Loucy (cell line): Measurements from ENCODE around the gene VAMP4.

ENCODE experiments used
- EZH2phosphoT487 ChIP-seq: fragments of 200-600 bp; IDR thresholded peaks from 2 replicates; pipeline ENCODE4 v1.6.1; 2018; ENCODE audit warnings: antibody characterized with exemption, mild to moderate bottlenecking, moderate library complexity, borderline replicate concordance
- TF ChIP-seq, protein P1 (sequence below): fragments of 200-600 bp; sonication (generic); conservative IDR thresholded peaks from 2 replicates; pipeline ENCODE4 v1.5.1; 2014; ENCODE audit warnings: mild to moderate bottlenecking, antibody characterized with exemption, low read length

GRCh38 chr1:171739656-171740055 lies 2.2 kb downstream of the VAMP4 start:
- TF ChIP-seq, protein P1, sequence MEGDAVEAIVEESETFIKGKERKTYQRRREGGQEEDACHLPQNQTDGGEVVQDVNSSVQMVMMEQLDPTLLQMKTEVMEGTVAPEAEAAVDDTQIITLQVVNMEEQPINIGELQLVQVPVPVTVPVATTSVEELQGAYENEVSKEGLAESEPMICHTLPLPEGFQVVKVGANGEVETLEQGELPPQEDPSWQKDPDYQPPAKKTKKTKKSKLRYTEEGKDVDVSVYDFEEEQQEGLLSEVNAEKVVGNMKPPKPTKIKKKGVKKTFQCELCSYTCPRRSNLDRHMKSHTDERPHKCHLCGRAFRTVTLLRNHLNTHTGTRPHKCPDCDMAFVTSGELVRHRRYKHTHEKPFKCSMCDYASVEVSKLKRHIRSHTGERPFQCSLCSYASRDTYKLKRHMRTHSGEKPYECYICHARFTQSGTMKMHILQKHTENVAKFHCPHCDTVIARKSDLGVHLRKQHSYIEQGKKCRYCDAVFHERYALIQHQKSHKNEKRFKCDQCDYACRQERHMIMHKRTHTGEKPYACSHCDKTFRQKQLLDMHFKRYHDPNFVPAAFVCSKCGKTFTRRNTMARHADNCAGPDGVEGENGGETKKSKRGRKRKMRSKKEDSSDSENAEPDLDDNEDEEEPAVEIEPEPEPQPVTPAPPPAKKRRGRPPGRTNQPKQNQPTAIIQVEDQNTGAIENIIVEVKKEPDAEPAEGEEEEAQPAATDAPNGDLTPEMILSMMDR = no peak
- TF ChIP-seq EZH2phosphoT487 = no peak
